Measurements from ENCODE around the gene SPOCK3. TPM values are rescaled to one million over a fixed set of nuclear protein-coding genes. Genes with fewer than 3 reads are reported as not detected.

The SPOCK3 gene
- total and polyA plus RNA-seq, 4 donors = 0.08 to 0.42 (median 0.24) TPM

- Histone ChIP-seq H3K4me1 (ENCODE audit: control insufficient read depth in 4 of 4, insufficient read depth in 4 of 4, low read length in 3 of 4) (peaks cover 4 to 14% (median 13%) of the 10 kb centered on the region in 4 donors), H3K36me3 (ENCODE audit: control insufficient read depth in 4 of 4, insufficient read depth in 3 of 4, low read depth in 1 of 4, low read length in 3 of 4) (no peaks in the 10 kb centered on the region), H3K9ac (ENCODE audit: low read depth in 1 of 2, low read length in 2 of 2) (no peak overlapping the region), H3K27ac (ENCODE audit: low read depth in 1 of 2, low read length in 2 of 2) (no peak overlapping the region), H3K9me3 (ENCODE audit: control insufficient read depth in 4 of 4, low read length in 3 of 4) (no peaks in the 10 kb centered on the region), H3K27me3 (ENCODE audit: control insufficient read depth in 4 of 4, insufficient read depth in 4 of 4, low read length in 3 of 4) (peaks cover 0 to 4% (median 2%) of the 10 kb centered on the region in 4 donors), H3K4me3 (ENCODE audit: low read depth in 1 of 3, low read length in 3 of 3) (no peak overlapping the region)
- DNase-seq (ENCODE audit: low spot score) = no peak
- WGBS = 21% methylated on average over 25 of the region's 25 CpGs
- TF ChIP-seq TAF1 (conservative IDR thresholded peaks at IDR 0.05) (no peak), HNF4A (conservative IDR thresholded peaks at IDR 0.05) (no peak), NR2F2 (IDR thresholded peaks at IDR 0.05) (no peak), ATF3 (IDR thresholded peaks at IDR 0.05) (no peak), HNF4G (IDR thresholded peaks at IDR 0.05) (no peak), SP1 (IDR thresholded peaks at IDR 0.05) (no peak), RXRA (IDR thresholded peaks at IDR 0.05) (no peak), FOXA1 (IDR thresholded peaks at IDR 0.05) (no peak), FOXA2 (IDR thresholded peaks at IDR 0.05) (no peak), ZBTB33 (IDR thresholded peaks at IDR 0.05) (no peak), MAX (IDR thresholded peaks at IDR 0.05) (no peak), GABPA (IDR thresholded peaks at IDR 0.05 in 1 of 2, conservative IDR thresholded peaks at IDR 0.05 in 1 of 2) (no peak), RAD21 (IDR thresholded peaks at IDR 0.05) (no peak), REST (IDR thresholded peaks at IDR 0.05) (no peak), CTCF (IDR thresholded peaks at IDR 0.05; ENCODE audit: low read depth, low read length, missing input control) (no peak), YY1 (IDR thresholded peaks at IDR 0.05) (no peak), JUND (IDR thresholded peaks at IDR 0.05) (no peak), EGR1 (IDR thresholded peaks at IDR 0.05; ENCODE audit: low read depth in 2 of 2) (no peak)
Observed at GRCh38 chr4:167232805-167233684, 1.2 kb downstream of the SPOCK3 start.

Measured in liver (tissue), 9 donors.